Naive thymus-derived CD8-positive, alpha-beta T cell (primary cell): ENCODE measurements around the gene ACER1. TPM values are rescaled to one million over a fixed set of nuclear protein-coding genes. Genes with fewer than 3 reads are reported as not detected.
"Not testable (repeated sequence)": the region's sequence is repeated elsewhere in the genome, so short reads cannot be mapped to it uniquely, and the experiment has no call there.

Experiments
- ATAC-seq, 2 donors: fragments of 150-1000 bp; cut with Tn5 transposase in 1 of 2; sonication (Bioruptor Pico), chemical (Tn5 transposase) in 1 of 2; 1 replicate in 1 of 2; 2 replicates in 1 of 2; pipeline ENCODE4 v1.10.0; 2021; ENCODE audit warnings: mild to moderate bottlenecking in 2 of 2, moderate library complexity in 2 of 2
- POLR2A ChIA-PET: fragments of 350-600 bp; sonication (Branson Sonifier 250); formaldehyde crosslinking; loops from one replicate; lab custom pipeline; 2021; ENCODE audit warnings: antibody characterized with exemption; lab: Charles Lee
- DNase-seq, 10 donors: peaks; one replicate each; pipeline versions ENCODE4 v3.0.0 to v3.0.0-alpha.2; 2020 to 2022
- H3K27ac Mint-ChIP-seq, 10 donors: one replicate each; pipeline ENCODE4 v1.8.0; 2020 to 2022; ENCODE audit warnings: mild to moderate bottlenecking in 10 of 10, mixed read lengths in 10 of 10, moderate library complexity in 4 of 10, inconsistent platforms in 1 of 10
- H3K27me3 Mint-ChIP-seq, 5 donors: one replicate each; pipeline ENCODE4 v1.8.0; 2021 to 2022; ENCODE audit warnings: mixed read lengths in 5 of 5
- H3K36me3 Mint-ChIP-seq, 3 donors: one replicate each; pipeline ENCODE4 v1.8.0; 2020 to 2022; ENCODE audit warnings: mixed read lengths in 3 of 3, mild to moderate bottlenecking in 2 of 3, inconsistent platforms in 1 of 3
- H3K4me1 Mint-ChIP-seq, 4 donors: one replicate each; pipeline ENCODE4 v1.8.0; 2021 to 2022; ENCODE audit warnings: mixed read lengths in 4 of 4
- H3K4me3 Mint-ChIP-seq, 10 donors: one replicate each; pipeline ENCODE4 v1.8.0; 2020 to 2022; ENCODE audit warnings: mild to moderate bottlenecking in 10 of 10, mixed read lengths in 10 of 10, moderate library complexity in 6 of 10, inconsistent platforms in 1 of 10
- H3K9me3 Mint-ChIP-seq, 9 donors: one replicate each; pipeline ENCODE4 v1.8.0; 2020 to 2022; ENCODE audit warnings: mixed read lengths in 9 of 9, mild to moderate bottlenecking in 3 of 9, inconsistent platforms in 1 of 9, moderate library complexity in 1 of 9
- polyA plus RNA-seq, 3 donors: library from polyadenylated mRNA; unstranded; fragments of 300-500 nt; fragmentation: Illumina TruSeq; gene quantifications; one replicate each; pipeline ENCODE4 v1.2.3, GENCODE V29; 2021
- total RNA-seq, 8 experiments: library from RNA in 2 of 8; stranded (reverse) in 2 of 8; gene quantifications; one replicate each; pipeline ENCODE4 v1.2.3 and lab custom pipeline; 2021 to 2026

The ACER1 gene
- total and polyA plus RNA-seq, 5 experiments from 2014 or later, result 0.91 to 2.6 (median 1.4) TPM

DNA sequence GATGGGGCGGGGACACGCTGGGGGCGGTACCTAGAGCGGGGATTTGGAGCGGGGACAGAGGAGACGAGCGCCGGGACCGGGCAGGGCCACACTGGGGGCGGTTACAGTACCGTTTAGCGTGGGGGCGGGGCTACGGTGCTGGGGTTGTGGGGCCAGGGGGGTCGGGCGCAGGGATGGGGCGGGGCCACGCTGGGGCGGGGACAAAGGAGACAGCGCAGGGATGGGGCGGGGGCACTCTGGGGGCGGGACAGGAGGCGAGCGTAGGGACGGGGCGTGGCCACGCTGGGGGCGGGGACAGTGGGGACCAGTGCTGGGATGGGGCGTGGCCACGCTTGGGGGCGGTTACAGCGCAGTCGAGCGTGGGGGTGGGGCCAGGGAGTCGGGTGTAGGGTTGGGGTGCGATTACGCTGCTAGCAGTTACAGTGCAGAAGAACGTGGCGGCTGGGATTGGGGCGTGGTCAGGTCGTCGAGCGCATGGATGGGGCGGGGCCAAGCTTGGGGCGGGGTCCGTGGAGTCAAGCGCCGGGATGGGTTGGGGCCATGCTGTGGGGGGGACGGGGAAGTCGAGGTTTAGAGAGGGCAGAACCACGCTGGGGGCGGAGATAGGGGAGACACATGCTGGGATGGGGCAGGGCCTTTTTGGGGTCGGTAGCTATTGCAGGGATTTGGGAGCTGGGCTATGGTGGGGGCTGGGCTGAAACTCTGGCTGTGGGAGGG lies 39.8 kb upstream of the ACER1 start:
- Mint-ChIP-seq H3K4me3 (peak overlapping the region; percentile 86 to 97 (median 93)), H3K27ac (peak overlapping the region; percentile 73 to 98 (median 95)), H3K27me3 (no peaks in the 10 kb centered on the region), H3K9me3 (no peaks in the 10 kb centered on the region), H3K4me1 (peaks cover 12 to 26% (median 22%) of the 10 kb centered on the region in 4 donors), H3K36me3 (peaks cover 0 to 17% (median 2%) of the 10 kb centered on the region in 3 donors)
- POLR2A ChIA-PET, result interaction anchor here (0.6 to 3.3 kb wide), 13 partner anchors 11 to 1257 kb away, joined by 3 to 83 read pairs (median 5); partner anchors contain the start of genes CLPP, DENND1C, GTF2F1 and KHSRP
- ATAC-seq (peak; percentile 67 to 68), DNase-seq (peak in 9 of 10 donors; percentile 96 to 100 (median 97))

DNA sequence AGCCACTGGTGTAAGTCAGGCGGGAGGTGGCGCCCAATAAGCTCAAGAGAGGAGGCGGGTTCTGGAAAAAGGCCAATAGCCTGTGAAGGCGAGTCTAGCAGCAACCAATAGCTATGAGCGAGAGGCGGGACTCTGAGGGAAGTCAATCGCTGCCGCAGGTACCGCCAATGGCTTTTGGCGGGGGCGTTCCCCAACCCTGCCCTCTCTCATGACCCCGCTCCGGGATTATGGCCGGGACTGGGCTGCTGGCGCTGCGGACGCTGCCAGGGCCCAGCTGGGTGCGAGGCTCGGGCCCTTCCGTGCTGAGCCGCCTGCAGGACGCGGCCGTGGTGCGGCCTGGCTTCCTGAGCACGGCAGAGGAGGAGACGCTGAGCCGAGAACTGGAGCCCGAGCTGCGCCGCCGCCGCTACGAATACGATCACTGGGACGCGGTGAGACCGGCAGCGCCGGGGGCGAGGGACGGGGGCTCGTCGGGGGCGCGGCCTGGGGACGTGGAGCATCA lies 39.2 kb upstream of the ACER1 start, which contains the start of gene ALKBH7:
Gene ALKBH7, plus strand, starts transcription at position 201 of the 502 bp plus-strand sequence. Its CDS starts 27 bp downstream, at position 228.
- peak within 1 kb of the TSS; percentile 86 to 97 (median 93) for H3K4me3 Mint-ChIP-seq
- DNase-seq, result peak; percentile 87 to 99 (median 98)
- peaks cover 12 to 26% (median 22%) of the 10 kb centered on the region in 4 donors for H3K4me1 Mint-ChIP-seq
- H3K27me3 Mint-ChIP-seq, result no peaks in the 10 kb centered on the region
- H3K27ac Mint-ChIP-seq, result peak within 1 kb of the TSS; percentile 73 to 98 (median 95)
- peaks cover 0 to 20% (median 4%) of the 10 kb centered on the region in 3 donors for H3K36me3 Mint-ChIP-seq
- POLR2A ChIA-PET, result interaction anchor here (0.5 to 3.3 kb wide), 14 partner anchors 10 to 1257 kb away, joined by 3 to 83 read pairs (median 5); partner anchors contain the start of genes CLPP, DENND1C, GTF2F1 and KHSRP
- peak; percentile 82 to 85 for ATAC-seq
- H3K9me3 Mint-ChIP-seq, result no peaks in the 10 kb centered on the region

DNA sequence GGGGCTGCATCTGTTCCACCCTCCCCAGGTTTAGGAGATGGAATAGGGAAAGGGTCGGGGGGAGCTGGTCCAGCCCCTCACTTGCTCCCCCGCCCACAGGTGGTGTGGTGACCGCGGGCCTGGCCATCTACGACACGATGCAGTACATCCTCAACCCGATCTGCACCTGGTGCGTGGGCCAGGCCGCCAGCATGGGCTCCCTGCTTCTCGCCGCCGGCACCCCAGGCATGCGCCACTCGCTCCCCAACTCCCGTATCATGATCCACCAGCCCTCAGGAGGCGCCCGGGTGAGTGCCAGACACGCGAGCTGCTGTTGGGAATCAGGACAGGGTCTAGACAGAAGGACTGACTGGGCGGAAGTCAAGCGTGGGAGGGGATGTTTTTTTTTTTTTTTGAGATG lies 30.9 kb upstream of the ACER1 start:
- peaks cover 0 to 57% (median 7%) of the 10 kb centered on the region in 3 donors for H3K36me3 Mint-ChIP-seq
- POLR2A ChIA-PET, result interaction anchor here (5.2 kb wide), 1 partner anchor 8 kb away, joined by 83 read pairs; the partner anchor contains the start of gene ALKBH7

DNA sequence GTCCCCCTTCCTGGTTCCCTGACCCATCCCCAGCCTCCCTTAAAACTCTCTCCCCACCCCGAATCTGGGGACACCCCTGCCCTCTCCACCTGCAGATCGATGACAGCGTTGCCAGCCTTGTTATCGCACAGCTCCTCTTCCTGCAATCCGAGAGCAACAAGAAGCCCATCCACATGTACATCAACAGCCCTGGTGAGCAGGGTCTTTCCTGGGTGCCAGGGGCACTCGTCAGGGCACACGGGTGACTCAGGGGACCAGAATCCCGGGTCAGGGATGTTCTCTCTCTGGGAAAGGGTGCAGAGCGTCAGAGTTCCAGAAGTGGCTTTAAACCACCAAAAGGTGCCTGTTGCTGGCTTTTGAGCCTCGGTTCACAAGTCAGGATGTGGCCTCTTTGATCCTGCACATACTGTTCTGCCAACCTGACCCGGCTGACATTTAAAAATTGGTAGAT lies 29.0 kb upstream of the ACER1 start:
- Mint-ChIP-seq H3K27me3 (no peaks in the 10 kb centered on the region), H3K36me3 (peaks cover 0 to 44% (median 3%) of the 10 kb centered on the region in 3 donors), H3K9me3 (no peaks in the 10 kb centered on the region), H3K4me1 (peaks cover 16 to 40% (median 22%) of the 10 kb centered on the region in 4 donors), H3K27ac (peak overlapping the region; percentile 86 to 98 (median 97)), H3K4me3 (peak overlapping the region; percentile 91 to 100 (median 97))
- DNase-seq (peak in 8 of 10 donors; percentile 40 to 80 (median 62)), ATAC-seq (peak; percentile 54 to 67)
- POLR2A ChIA-PET, result interaction anchor here (0.6 to 5.2 kb wide), 6 partner anchors 9 to 531 kb away, joined by 3 to 83 read pairs (median 10); partner anchors contain the start of genes ALKBH7, GTF2F1 and KHSRP

More for the DNA sequence above, 30.9 kb upstream of the ACER1 start:
- DNase-seq, result no peak
- ATAC-seq, result no peak
- Mint-ChIP-seq H3K9me3 (no peaks in the 10 kb centered on the region), H3K4me1 (peaks cover 17 to 40% (median 23%) of the 10 kb centered on the region in 4 donors), H3K27ac (peak overlapping the region in 4 of 10 donors; percentile 21 to 89 (median 66)), H3K27me3 (no peaks in the 10 kb centered on the region), H3K4me3 (peak overlapping the region in 5 of 10 donors; percentile 36 to 77 (median 52))

DNA sequence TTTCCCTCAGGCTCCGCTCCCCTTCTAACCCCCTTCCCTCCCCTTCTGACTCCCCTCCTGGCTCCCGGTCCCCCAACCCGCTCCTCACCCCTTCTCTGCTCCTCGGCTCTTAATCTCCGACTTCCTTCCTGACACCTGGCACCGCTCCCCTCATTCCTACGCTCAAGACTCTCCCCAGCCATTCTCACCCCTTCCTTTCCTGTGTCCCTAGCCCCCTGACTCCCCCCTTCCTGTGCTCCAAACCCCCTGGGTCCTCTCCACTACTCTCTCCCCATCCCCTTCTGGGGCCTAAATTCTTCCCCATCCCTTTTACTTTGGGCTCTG lies 28.6 kb upstream of the ACER1 start:
- POLR2A ChIA-PET, result interaction anchor here (0.6 to 5.2 kb wide), 5 partner anchors 8 to 532 kb away, joined by 3 to 83 read pairs (median 16); partner anchors contain the start of genes ALKBH7, GTF2F1 and KHSRP
- Mint-ChIP-seq H3K4me3 (peak overlapping the region; percentile 91 to 100 (median 97)), H3K9me3 (no peaks in the 10 kb centered on the region), H3K27ac (peak overlapping the region; percentile 86 to 98 (median 97)), H3K4me1 (peaks cover 16 to 40% (median 22%) of the 10 kb centered on the region in 4 donors), H3K27me3 (no peaks in the 10 kb centered on the region), H3K36me3 (peaks cover 0 to 43% (median 3%) of the 10 kb centered on the region in 3 donors)
- ATAC-seq (peak in 1 of 2 donors; percentile 11), DNase-seq (no peak)

DNA sequence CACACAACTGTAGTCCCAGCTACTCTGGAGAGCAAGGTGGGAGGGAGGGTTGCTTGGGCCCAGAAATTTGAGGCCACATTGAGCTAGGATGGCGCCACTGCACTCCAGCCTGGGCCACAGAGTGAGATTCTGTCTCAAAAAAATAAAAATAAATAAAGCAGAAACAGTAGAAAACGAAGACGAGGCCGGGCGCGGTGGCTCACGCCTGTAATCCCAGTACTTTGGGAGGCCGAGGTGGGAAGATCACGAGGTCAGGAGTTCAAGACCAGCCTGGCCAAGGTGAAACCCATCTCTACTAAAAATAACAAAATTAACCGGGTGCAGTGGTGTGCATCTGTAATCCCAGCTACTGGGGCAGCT lies 27.4 kb upstream of the ACER1 start:
- Mint-ChIP-seq H3K4me3 (peak overlapping the region; percentile 91 to 100 (median 97)), H3K36me3 (peaks cover 0 to 37% (median 3%) of the 10 kb centered on the region in 3 donors), H3K4me1 (peaks cover 16 to 36% (median 22%) of the 10 kb centered on the region in 4 donors)

DNA sequence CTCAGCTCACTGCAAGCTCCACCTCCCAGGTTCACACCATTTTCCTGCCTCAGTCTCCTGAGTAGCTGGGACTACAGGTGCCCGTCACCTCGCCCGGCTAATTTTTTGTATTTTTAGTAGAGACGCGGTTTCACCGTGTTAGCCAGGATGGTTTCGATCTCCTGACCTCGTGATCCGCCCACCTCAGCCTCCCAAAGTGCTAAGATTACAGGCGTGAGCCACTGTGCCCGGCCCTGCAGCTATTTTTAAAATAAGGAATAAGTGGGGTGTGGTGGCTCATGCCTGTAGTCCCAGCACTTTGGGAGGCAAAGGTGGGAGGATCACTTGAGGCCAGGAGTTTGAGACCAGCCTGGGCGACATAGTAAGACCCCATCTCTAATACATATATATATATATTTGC lies 27.0 kb upstream of the ACER1 start:
- POLR2A ChIA-PET, result interaction anchor here (0.6 to 5.2 kb wide), 7 partner anchors 12 to 503 kb away, joined by 3 to 83 read pairs (median 5); partner anchors contain the start of genes ALKBH7, DENND1C and GTF2F1
- peaks cover 16 to 34% (median 22%) of the 10 kb centered on the region in 4 donors for H3K4me1 Mint-ChIP-seq
- H3K36me3 Mint-ChIP-seq, result peaks cover 0 to 34% (median 3%) of the 10 kb centered on the region in 3 donors
- H3K9me3 Mint-ChIP-seq, DNase-seq, H3K27me3 Mint-ChIP-seq, H3K27ac Mint-ChIP-seq, ATAC-seq: not testable (repeated sequence)
- H3K4me3 Mint-ChIP-seq, result peak overlapping the region in 8 of 10 donors; percentile 30 to 100 (median 80)

More for the DNA sequence above, 27.4 kb upstream of the ACER1 start:
- not testable (repeated sequence) for H3K27me3 Mint-ChIP-seq, H3K9me3 Mint-ChIP-seq, ATAC-seq, DNase-seq
- peak overlapping the region in 8 of 10 donors; percentile 86 to 98 (median 96) for H3K27ac Mint-ChIP-seq
- POLR2A ChIA-PET, result interaction anchor here (0.6 to 5.2 kb wide), 10 partner anchors 12 to 708 kb away, joined by 3 to 83 read pairs (median 4); partner anchors contain the start of genes ALKBH7, DENND1C, GTF2F1 and KHSRP

DNA sequence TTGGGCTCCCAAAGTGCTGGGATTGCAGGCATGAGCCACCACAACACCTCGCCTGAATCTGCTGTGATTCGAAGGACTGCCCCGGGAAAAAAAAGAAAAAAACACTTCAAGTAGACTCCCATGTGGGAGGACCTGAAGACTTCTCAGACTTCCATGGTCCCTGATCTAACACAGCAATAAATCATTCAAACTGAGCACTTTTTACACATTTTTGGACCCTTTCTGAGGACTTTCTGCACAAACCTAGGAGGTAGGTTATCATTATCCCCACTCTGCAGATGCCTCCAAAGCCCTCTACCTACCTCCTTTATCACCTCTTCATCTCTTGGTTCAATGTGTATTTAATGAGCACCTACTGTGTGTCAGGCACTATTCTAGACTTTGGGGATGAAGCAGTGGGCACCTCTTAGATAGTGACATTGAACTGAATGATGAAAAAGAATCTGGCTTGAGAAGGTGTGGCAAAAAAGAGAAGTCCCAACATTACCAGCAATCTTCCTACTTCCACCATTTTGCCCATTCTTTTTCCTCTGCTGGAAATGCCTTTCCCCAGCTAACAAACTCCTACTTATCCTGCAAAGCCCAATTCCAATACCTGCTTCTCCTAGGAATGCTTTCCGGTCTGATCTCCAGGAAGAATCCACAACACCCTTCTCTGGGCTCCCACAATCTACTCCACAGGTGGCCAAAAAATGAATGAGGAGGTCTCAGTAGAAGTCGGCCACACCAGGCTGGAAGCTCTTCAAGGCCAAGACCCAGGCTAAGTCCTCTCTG lies 26.3 kb upstream of the ACER1 start:
- peak overlapping the region in 5 of 10 donors; percentile 33 to 54 (median 44) for H3K4me3 Mint-ChIP-seq
- H3K27ac Mint-ChIP-seq, result peak overlapping the region in 3 of 10 donors; percentile 10 to 24 (median 19)
- H3K9me3 Mint-ChIP-seq, result no peaks in the 10 kb centered on the region
- POLR2A ChIA-PET, result interaction anchor here (0.6 to 5.2 kb wide), 3 partner anchors 13 to 504 kb away, joined by 4 to 83 read pairs (median 21); partner anchors contain the start of genes ALKBH7 and GTF2F1
- peaks cover 0 to 29% (median 0%) of the 10 kb centered on the region in 3 donors for H3K36me3 Mint-ChIP-seq
- H3K27me3 Mint-ChIP-seq, result no peaks in the 10 kb centered on the region
- no peak for ATAC-seq
- H3K4me1 Mint-ChIP-seq, result peaks cover 16 to 30% (median 22%) of the 10 kb centered on the region in 4 donors
- no peak for DNase-seq

DNA sequence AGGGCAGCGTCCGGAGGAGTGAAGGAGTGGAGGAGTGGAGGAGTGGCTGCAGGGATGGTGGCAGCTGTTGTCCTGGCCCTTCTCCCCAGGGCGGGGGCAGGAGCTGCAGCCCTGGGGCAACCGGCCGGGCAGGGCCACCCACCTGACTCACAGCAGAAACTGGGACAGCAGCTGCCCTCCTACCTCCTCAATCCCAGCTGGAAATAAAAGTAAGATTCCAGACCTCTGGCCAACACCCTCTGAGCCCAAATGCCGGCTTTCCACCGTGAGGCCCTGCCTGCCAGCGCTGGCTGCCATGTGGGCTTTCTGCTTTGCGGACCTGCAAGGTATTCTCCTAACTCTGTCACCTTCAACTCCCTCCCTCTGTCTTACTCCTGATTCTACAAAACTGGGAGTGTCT lies 24.6 kb upstream of the ACER1 start:
- peak overlapping the region in 1 of 10 donors; percentile 56 for H3K27ac Mint-ChIP-seq
- H3K9me3 Mint-ChIP-seq, result no peaks in the 10 kb centered on the region
- H3K36me3 Mint-ChIP-seq, result peaks cover 0 to 19% (median 0%) of the 10 kb centered on the region in 3 donors
- no peak for ATAC-seq
- H3K4me3 Mint-ChIP-seq, result no peak overlapping the region
- peaks cover 13 to 20% (median 16%) of the 10 kb centered on the region in 4 donors for H3K4me1 Mint-ChIP-seq
- no peak for DNase-seq
- H3K27me3 Mint-ChIP-seq, result no peaks in the 10 kb centered on the region
- POLR2A ChIA-PET, result interaction anchor here (0.7 kb wide), 1 partner anchor 372 kb away, joined by 3 read pairs; no protein-coding TSS in a partner anchor

DNA sequence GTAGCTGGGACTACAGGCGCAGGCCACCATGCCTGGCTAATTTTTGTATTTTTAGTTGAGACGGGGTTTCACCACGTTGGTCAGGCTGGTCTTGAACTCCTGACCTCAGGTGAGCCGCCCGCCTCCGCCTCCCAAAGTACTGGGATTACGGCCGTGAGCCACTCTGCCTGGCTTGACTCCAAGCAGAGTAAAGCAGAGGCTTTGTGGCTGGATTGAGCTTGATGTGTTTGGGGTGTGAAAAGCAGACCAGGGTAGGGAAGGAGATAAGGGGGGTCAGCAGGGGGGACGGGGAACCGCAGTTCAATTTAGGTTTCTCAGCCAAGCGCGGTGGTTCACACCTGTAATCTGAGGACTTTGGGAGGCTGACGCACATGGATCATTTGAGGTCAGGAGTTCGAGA lies 23.8 kb upstream of the ACER1 start:
- Mint-ChIP-seq H3K4me1 (peaks cover 5 to 12% (median 9%) of the 10 kb centered on the region in 4 donors), H3K36me3 (peaks cover 0 to 22% (median 7%) of the 10 kb centered on the region in 3 donors), H3K9me3 (no peaks in the 10 kb centered on the region), H3K27me3 (no peaks in the 10 kb centered on the region), H3K27ac (no peak overlapping the region), H3K4me3 (no peak overlapping the region)
- no peak for DNase-seq
- POLR2A ChIA-PET, result interaction anchor here (0.6 kb wide), 1 partner anchor 641 kb away, joined by 6 read pairs; no protein-coding TSS in a partner anchor
- ATAC-seq, result no peak

DNA sequence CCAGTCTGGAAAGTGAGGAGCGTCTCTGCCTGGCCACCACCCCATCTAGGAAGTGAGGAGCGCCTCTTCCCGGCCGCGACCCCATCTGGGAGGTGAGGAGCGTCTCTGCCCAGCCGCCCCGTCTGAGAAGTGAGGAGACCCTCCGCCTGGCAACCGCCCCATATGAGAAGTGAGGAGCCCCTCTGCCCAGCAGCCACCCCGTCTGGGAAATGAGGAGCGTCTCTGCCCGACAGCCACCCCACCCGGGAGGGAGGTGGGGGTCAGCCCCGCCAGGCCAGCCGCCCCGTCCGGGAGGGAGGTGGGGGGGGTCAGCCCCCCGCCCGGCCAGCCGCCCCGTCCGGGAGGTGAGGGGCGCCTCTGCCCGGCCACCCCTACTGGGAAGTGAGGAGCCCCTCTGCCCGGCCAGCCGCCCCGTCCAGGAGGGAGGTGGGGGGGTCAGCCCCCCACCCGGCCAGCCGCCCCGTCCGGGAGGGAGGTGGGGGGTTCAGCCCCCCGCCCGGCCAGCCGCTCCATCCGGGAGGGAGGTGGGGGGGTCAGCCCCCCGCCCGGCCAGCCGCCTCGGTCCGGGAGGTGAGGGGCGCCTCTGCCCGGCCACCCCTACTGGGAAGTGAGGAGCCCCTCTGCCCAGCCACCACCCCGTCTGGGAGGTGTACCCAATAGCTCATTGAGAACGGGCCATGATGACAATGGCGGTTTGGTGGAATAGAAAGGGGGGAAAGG lies 22.1 kb upstream of the ACER1 start:
- POLR2A ChIA-PET, result not testable (repeated sequence)
- peaks cover 0 to 35% (median 11%) of the 10 kb centered on the region in 3 donors for H3K36me3 Mint-ChIP-seq

More for the DNA sequence above, 22.1 kb upstream of the ACER1 start:
- not testable (repeated sequence) for H3K27ac Mint-ChIP-seq, H3K27me3 Mint-ChIP-seq, H3K4me1 Mint-ChIP-seq, ATAC-seq, DNase-seq, H3K4me3 Mint-ChIP-seq, H3K9me3 Mint-ChIP-seq
